WTC11 (cell line): ENCODE data around the gene ILF3. TPM values are rescaled to one million over a fixed set of nuclear protein-coding genes. Genes with fewer than 3 reads are reported as not detected.

Experiments
- ATAC-seq: fragments of 200-7000 bp; cut with Tn5 transposase; 2 replicates; pipeline ENCODE4 v1.10.0; 2021; ENCODE audit warnings: mild to moderate bottlenecking, moderate library complexity
- CTCF ChIA-PET: fragments of 300-600 bp; sonication (Branson Sonifier 250); formaldehyde crosslinking; loops from one replicate; lab custom pipeline; 2021; ENCODE audit warnings: antibody characterized with exemption; lab: Charles Lee
- POLR2A ChIA-PET: fragments of 350-600 bp; sonication (Branson Sonifier 250); formaldehyde crosslinking; loops from one replicate; lab custom pipeline; 2021; ENCODE audit warnings: antibody characterized with exemption; lab: Charles Lee
- DNase-seq: peaks from one replicate; pipeline ENCODE4 v3.0.0; 2021; ENCODE audit warnings: low spot score
- H3K27ac Mint-ChIP-seq: 2 replicates; pipeline ENCODE4 v1.8.0; 2021; ENCODE audit warnings: mixed read lengths
- H3K27me3 Mint-ChIP-seq: 2 replicates; pipeline ENCODE4 v1.8.0; 2021; ENCODE audit warnings: low read depth, mild to moderate bottlenecking, moderate library complexity, mixed read lengths
- H3K36me3 Mint-ChIP-seq: 2 replicates; pipeline ENCODE4 v1.8.0; 2021; ENCODE audit warnings: mixed read lengths
- H3K4me1 Mint-ChIP-seq: 2 replicates; pipeline ENCODE4 v1.8.0; 2022; ENCODE audit warnings: mixed read lengths
- H3K4me3 Mint-ChIP-seq: 2 replicates; pipeline ENCODE4 v1.8.0; 2021; ENCODE audit warnings: mild to moderate bottlenecking, moderate library complexity, mixed read lengths
- H3K9me3 Mint-ChIP-seq: 2 replicates; pipeline ENCODE4 v1.8.0; 2021; ENCODE audit warnings: mixed read lengths
- AR ChIP-seq: fragments of 250-450 bp; sonication (Bioruptor Pico); IDR thresholded peaks from 2 replicates; pipeline ENCODE4 v1.9.0; 2021; ENCODE audit warnings: mild to moderate bottlenecking
- ARID4B ChIP-seq: sonication (generic); formaldehyde crosslinking; IDR thresholded peaks from 2 replicates; pipeline ENCODE4 v1.8.0; 2023; ENCODE audit warnings: missing genetic modification reagents, mild to moderate bottlenecking, borderline replicate concordance
- CBFB ChIP-seq: sonication (generic); formaldehyde crosslinking; IDR thresholded peaks from 2 replicates; pipeline ENCODE4 v1.8.1; 2022; ENCODE audit warnings: mild to moderate bottlenecking, low read depth, missing genetic modification reagents
- ERG ChIP-seq: fragments of 250-450 bp; sonication (Bioruptor Pico); IDR thresholded peaks from 2 replicates; pipeline ENCODE4 v1.8.0; 2021; ENCODE audit warnings: mild to moderate bottlenecking
- FOXP4 ChIP-seq: sonication (generic); formaldehyde crosslinking; IDR thresholded peaks from 2 replicates; pipeline ENCODE4 v1.8.0; 2022; ENCODE audit warnings: mild to moderate bottlenecking, missing genetic modification reagents
- MLX ChIP-seq: sonication (generic); formaldehyde crosslinking; IDR thresholded peaks from 2 replicates; pipeline ENCODE4 v1.8.1; 2023; ENCODE audit warnings: mild to moderate bottlenecking, missing genetic modification reagents, moderate library complexity
- ZNF263 ChIP-seq: sonication (generic); formaldehyde crosslinking; IDR thresholded peaks from 2 replicates; pipeline ENCODE4 v1.8.1; 2022; ENCODE audit warnings: low read depth, mild to moderate bottlenecking, moderate library complexity, missing genetic modification reagents
- ZNF281 ChIP-seq: sonication (generic); formaldehyde crosslinking; IDR thresholded peaks from 2 replicates; pipeline ENCODE4 v1.8.0; 2023; ENCODE audit warnings: mild to moderate bottlenecking, missing genetic modification reagents
- ZNF416 ChIP-seq: fragments of 250-450 bp; sonication (Bioruptor Pico); IDR thresholded peaks from 2 replicates; pipeline ENCODE4 v1.9.0; 2021; ENCODE audit warnings: mild to moderate bottlenecking, inconsistent platforms
- total RNA-seq: library from RNA; stranded (reverse); gene quantifications from 3 replicates; pipeline ENCODE4 v1.2.3, GENCODE V29; 2021
- TF ChIP-seq, protein P1 (sequence below): sonication (generic); formaldehyde crosslinking; IDR thresholded peaks from 2 replicates; pipeline ENCODE4 v1.8.1; 2022; ENCODE audit warnings: missing genetic modification reagents, borderline replicate concordance
- TF ChIP-seq, protein P2 (sequence below): sonication (generic); formaldehyde crosslinking; IDR thresholded peaks from 2 replicates; pipeline ENCODE4 v1.8.1; 2023; ENCODE audit warnings: mild to moderate bottlenecking, missing genetic modification reagents
- TF ChIP-seq, protein P3 (sequence below): fragments of 250-450 bp; sonication (Bioruptor Pico); conservative IDR thresholded peaks from 2 replicates; pipeline ENCODE4 v1.9.0; 2021; ENCODE audit warnings: mild to moderate bottlenecking

ILF3 gene
- total RNA-seq, 1 experiment from 2014 or later: 659 TPM

- Mint-ChIP-seq H3K27ac (peak overlapping the region; percentile 98), H3K36me3 (peaks cover 24% of the 10 kb centered on the region), H3K27me3 (peaks cover 5% of the 10 kb centered on the region), H3K4me3 (peak overlapping the region; percentile 76), H3K9me3 (no peaks in the 10 kb centered on the region), H3K4me1 (peaks cover 22% of the 10 kb centered on the region)
- TF ChIP-seq, protein P1, sequence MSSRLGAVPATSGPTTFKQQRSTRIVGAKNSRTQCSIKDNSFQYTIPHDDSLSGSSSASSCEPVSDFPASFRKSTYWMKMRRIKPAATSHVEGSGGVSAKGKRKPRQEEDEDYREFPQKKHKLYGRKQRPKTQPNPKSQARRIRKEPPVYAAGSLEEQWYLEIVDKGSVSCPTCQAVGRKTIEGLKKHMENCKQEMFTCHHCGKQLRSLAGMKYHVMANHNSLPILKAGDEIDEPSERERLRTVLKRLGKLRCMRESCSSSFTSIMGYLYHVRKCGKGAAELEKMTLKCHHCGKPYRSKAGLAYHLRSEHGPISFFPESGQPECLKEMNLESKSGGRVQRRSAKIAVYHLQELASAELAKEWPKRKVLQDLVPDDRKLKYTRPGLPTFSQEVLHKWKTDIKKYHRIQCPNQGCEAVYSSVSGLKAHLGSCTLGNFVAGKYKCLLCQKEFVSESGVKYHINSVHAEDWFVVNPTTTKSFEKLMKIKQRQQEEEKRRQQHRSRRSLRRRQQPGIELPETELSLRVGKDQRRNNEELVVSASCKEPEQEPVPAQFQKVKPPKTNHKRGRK: no peak
- no peak for TF ChIP-seq MLX (CRISPR knock-in tag)
- TF ChIP-seq ZNF416 (CRISPR knock-in tag): 0 out of 2 replicates have a peak, but pooled peaks have one; percentile 41
- TF ChIP-seq ARID4B (CRISPR knock-in tag): no peak
- TF ChIP-seq ZNF263 (CRISPR knock-in tag): no peak
- TF ChIP-seq ERG (CRISPR knock-in tag): peak; percentile 49; the same call in 1 of the 2 replicates
- TF ChIP-seq, protein P2, sequence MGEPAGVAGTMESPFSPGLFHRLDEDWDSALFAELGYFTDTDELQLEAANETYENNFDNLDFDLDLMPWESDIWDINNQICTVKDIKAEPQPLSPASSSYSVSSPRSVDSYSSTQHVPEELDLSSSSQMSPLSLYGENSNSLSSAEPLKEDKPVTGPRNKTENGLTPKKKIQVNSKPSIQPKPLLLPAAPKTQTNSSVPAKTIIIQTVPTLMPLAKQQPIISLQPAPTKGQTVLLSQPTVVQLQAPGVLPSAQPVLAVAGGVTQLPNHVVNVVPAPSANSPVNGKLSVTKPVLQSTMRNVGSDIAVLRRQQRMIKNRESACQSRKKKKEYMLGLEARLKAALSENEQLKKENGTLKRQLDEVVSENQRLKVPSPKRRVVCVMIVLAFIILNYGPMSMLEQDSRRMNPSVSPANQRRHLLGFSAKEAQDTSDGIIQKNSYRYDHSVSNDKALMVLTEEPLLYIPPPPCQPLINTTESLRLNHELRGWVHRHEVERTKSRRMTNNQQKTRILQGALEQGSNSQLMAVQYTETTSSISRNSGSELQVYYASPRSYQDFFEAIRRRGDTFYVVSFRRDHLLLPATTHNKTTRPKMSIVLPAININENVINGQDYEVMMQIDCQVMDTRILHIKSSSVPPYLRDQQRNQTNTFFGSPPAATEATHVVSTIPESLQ: no peak
- TF ChIP-seq AR (CRISPR knock-in tag): 0 out of 2 replicates have a peak, but pooled peaks have one; percentile 10
- TF ChIP-seq, protein P3, sequence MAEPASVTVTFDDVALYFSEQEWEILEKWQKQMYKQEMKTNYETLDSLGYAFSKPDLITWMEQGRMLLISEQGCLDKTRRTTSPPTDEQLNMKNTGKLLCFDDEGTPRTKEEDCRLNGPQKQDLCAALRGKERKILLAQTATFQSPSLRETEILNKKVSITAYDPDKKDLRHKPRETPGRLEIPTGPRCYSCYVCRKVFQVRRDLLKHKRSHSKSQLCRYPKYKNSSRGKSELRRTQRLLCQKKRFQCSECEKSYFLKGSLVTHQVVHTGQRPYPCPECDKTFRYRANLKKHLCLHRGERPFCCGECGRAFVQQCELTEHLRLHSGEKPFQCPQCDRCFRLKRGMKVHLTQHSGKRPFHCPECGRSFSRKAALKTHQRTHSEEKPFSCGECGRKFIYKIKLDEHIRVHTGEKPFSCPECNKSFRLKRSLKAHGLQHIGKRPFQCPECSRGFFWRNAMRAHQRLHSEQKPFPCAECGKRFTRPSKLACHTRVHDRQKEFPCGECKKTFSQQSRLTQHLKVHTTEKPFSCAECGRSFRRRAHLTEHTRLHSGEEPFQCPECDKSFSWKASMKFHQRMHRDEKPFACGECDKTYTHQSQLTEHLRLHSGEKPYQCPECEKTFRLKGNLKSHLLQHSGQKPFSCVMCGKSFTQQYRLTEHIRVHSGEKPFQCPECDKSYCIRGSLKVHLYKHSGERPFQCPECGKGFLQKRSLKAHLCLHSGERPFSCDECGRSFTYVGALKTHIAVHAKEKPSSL: no peak
- no peak for TF ChIP-seq FOXP4 (CRISPR knock-in tag)
- TF ChIP-seq ZNF281 (CRISPR knock-in tag): no peak
- TF ChIP-seq CBFB (CRISPR knock-in tag): no peak
- CTCF ChIA-PET: interaction anchor here (0.7 to 3.3 kb wide), 13 partner anchors 23 to 436 kb away, joined by 3 to 26 read pairs (median 5); partner anchors contain the start of genes DNM2 and PDE4A
- ATAC-seq: no peak
- no peak for DNase-seq
- POLR2A ChIA-PET: interaction anchor here (0.5 to 2.0 kb wide), 6 partner anchors 14 to 274 kb away, joined by 3 to 6 read pairs (median 4); partner anchors contain the start of gene S1PR5
Measured at GRCh38 chr19:10694706-10695307, 40.7 kb downstream of the ILF3 start.
